Measurements from ENCODE around the gene HECW1. TPM values are rescaled to one million over a fixed set of nuclear protein-coding genes. Genes with fewer than 3 reads are reported as not detected.

Gene HECW1
- total and polyA plus RNA-seq, 10 of the 15 experiments (the other 5 are each of a cell fraction or from before 2014, with no cell fraction given) = under 0.01 to 0.31 (median 0.04) TPM; not detected in 3

DNA sequence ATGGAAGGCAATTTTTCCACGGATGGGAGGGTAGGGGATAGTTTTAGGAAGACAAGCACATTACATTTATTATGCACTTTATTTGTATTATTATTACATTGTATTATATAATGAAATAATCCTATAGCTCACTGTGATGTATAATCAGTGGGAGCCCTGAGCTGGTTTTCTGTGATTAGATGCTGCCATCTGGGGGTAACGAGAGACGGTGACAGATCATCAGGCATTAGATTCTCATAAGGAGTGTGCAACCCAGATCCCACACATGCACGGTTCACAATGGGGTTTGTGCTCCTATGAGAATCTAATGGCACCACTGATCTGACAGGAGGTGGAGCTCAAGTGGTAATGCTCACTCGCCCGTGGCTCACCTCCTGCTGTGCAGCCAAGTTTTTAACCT is 366.6 kb downstream of the HECW1 start:
- TF ChIP-seq RAD21 (IDR thresholded peaks at IDR 0.05; ENCODE audit: insufficient read depth, low read depth, low read length) (peak; percentile 39), NBN (IDR thresholded peaks at IDR 0.05) (no peak)
- TF ChIP-seq, protein P1, sequence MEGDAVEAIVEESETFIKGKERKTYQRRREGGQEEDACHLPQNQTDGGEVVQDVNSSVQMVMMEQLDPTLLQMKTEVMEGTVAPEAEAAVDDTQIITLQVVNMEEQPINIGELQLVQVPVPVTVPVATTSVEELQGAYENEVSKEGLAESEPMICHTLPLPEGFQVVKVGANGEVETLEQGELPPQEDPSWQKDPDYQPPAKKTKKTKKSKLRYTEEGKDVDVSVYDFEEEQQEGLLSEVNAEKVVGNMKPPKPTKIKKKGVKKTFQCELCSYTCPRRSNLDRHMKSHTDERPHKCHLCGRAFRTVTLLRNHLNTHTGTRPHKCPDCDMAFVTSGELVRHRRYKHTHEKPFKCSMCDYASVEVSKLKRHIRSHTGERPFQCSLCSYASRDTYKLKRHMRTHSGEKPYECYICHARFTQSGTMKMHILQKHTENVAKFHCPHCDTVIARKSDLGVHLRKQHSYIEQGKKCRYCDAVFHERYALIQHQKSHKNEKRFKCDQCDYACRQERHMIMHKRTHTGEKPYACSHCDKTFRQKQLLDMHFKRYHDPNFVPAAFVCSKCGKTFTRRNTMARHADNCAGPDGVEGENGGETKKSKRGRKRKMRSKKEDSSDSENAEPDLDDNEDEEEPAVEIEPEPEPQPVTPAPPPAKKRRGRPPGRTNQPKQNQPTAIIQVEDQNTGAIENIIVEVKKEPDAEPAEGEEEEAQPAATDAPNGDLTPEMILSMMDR (IDR thresholded peaks at IDR 0.05 in 2 of 3, conservative IDR thresholded peaks at IDR 0.05 in 1 of 3; ENCODE audit: control insufficient read depth in 2 of 3, extremely low read depth in 1 of 3, insufficient read depth in 1 of 3, low read depth in 3 of 3, low read length in 3 of 3) = peak in 2 of 3 experiments; percentile 8 to 17; a peak in 1 of 6 replicates
- Histone ChIP-seq H3K79me2 (ENCODE audit: control insufficient read depth, insufficient read depth, low read length) (no peaks in the 10 kb centered on the region), H3K4me3 (no peak overlapping the region), H2AFZ (ENCODE audit: control insufficient read depth, low read depth, low read length) (no peak overlapping the region), H3K4me2 (ENCODE audit: control insufficient read depth, insufficient read depth) (no peak overlapping the region), H3K36me3 (ENCODE audit: control insufficient read depth in 2 of 2, insufficient read depth in 2 of 2, low read length in 1 of 2) (no peaks in the 10 kb centered on the region), H3K9ac (ENCODE audit: control insufficient read depth, insufficient read depth, low read length) (no peak overlapping the region), H4K20me1 (ENCODE audit: control insufficient read depth, insufficient read depth) (no peaks in the 10 kb centered on the region), H3K27ac (ENCODE audit: control insufficient read depth, insufficient read depth) (no peak overlapping the region), H3K9me3 (replicated peaks; ENCODE audit: control insufficient read depth, insufficient read depth, low read length) (no peaks in the 10 kb centered on the region), H3K27me3 (replicated peaks in 1 of 2; ENCODE audit: control insufficient read depth in 2 of 2, insufficient read depth in 2 of 2, low read length in 1 of 2) (no peaks in the 10 kb centered on the region), H3K4me1 (ENCODE audit: control insufficient read depth, insufficient read depth, low read length) (no peaks in the 10 kb centered on the region)
- DNase-seq (ENCODE audit: low read depth, low spot score) (no peak), ATAC-seq (peak; percentile 52), FAIRE-seq (no peak)
- ChIA-PET POLR2A (no interaction called here), SMC1A (ENCODE audit: uncharacterized antibody, unreplicated experiment) (interaction anchor here (0.5 to 1.3 kb wide), 3 partner anchors 82 to 841 kb away, joined by 3 read pairs; partner anchors contain the start of gene STK17A), CTCF (interaction anchor here (0.8 to 2.7 kb wide), 9 partner anchors 9 to 547 kb away, joined by 3 to 6 read pairs (median 3); partner anchors contain the start of genes MRPL32 and PSMA2), RAD21 (ENCODE audit: unreplicated experiment) (interaction anchor here (0.8 to 2.0 kb wide), 9 partner anchors 9 to 1499 kb away, joined by 3 to 4 read pairs (median 3); no protein-coding TSS in a partner anchor)
- intact Hi-C loops (cut with micrococcal nuclease; ENCODE audit: unreplicated experiment) = no loop called here
- no TSS peak for BruUV-seq (replicated peaks)
- in situ Hi-C loops (cut with MboI) = no loop called here
- WGBS (ENCODE audit: insufficient coverage, insufficient replicate concordance, low lambda C conversion rate, missing lambda C conversion rate) = 12% methylated on average over 6 of the region's 6 CpGs

DNA sequence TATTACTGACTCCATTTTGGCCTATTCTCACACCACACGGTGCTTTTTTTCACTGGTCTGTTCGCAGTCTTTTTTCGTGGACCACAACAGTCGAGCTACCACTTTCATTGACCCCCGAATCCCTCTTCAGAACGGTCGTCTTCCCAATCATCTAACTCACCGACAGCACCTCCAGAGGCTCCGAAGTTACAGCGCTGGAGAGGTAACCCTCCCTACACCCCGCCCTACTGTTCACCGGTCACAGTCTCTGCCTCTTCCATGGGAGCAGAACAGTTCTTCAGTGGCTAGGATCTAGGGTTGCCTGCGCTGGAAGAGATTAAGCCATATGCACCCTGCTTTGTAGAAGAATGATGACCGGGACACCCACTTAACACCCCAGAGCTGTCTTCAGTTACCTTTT is 367.1 kb downstream of the HECW1 start:
- Histone ChIP-seq H3K4me3 (no peak overlapping the region), H2AFZ (ENCODE audit: control insufficient read depth, low read depth, low read length) (no peak overlapping the region), H3K27ac (ENCODE audit: control insufficient read depth, insufficient read depth) (no peak overlapping the region), H4K20me1 (ENCODE audit: control insufficient read depth, insufficient read depth) (no peaks in the 10 kb centered on the region), H3K9ac (ENCODE audit: control insufficient read depth, insufficient read depth, low read length) (no peak overlapping the region), H3K36me3 (ENCODE audit: control insufficient read depth in 2 of 2, insufficient read depth in 2 of 2, low read length in 1 of 2) (no peaks in the 10 kb centered on the region), H3K4me2 (ENCODE audit: control insufficient read depth, insufficient read depth) (no peak overlapping the region), H3K9me3 (replicated peaks; ENCODE audit: control insufficient read depth, insufficient read depth, low read length) (no peaks in the 10 kb centered on the region), H3K79me2 (ENCODE audit: control insufficient read depth, insufficient read depth, low read length) (no peaks in the 10 kb centered on the region), H3K27me3 (replicated peaks in 1 of 2; ENCODE audit: control insufficient read depth in 2 of 2, insufficient read depth in 2 of 2, low read length in 1 of 2) (no peaks in the 10 kb centered on the region), H3K4me1 (ENCODE audit: control insufficient read depth, insufficient read depth, low read length) (no peaks in the 10 kb centered on the region)
- in situ Hi-C loops (cut with MboI) (no loop called here), intact Hi-C loops (cut with micrococcal nuclease; ENCODE audit: unreplicated experiment) (no loop called here)
- SMC1A ChIA-PET (ENCODE audit: uncharacterized antibody, unreplicated experiment) = interaction anchor here (0.6 to 1.3 kb wide), 4 partner anchors 38 to 103 kb away, joined by 3 read pairs; partner anchors contain the start of gene STK17A
- 85% methylated on average over 14 of the region's 14 CpGs for WGBS (ENCODE audit: insufficient coverage, insufficient replicate concordance, low lambda C conversion rate, missing lambda C conversion rate)
- CTCF ChIA-PET = interaction anchor here (1.0 to 2.7 kb wide), 8 partner anchors 9 to 547 kb away, joined by 3 to 7 read pairs (median 4); partner anchors contain the start of genes MRPL32 and PSMA2
- RAD21 ChIA-PET (ENCODE audit: unreplicated experiment) = interaction anchor here (0.8 to 1.1 kb wide), 8 partner anchors 10 to 1499 kb away, joined by 3 to 4 read pairs (median 3); no protein-coding TSS in a partner anchor
- POLR2A ChIA-PET = no interaction called here
- no peak for DNase-seq (ENCODE audit: low read depth, low spot score)
- FAIRE-seq = no peak
- ATAC-seq = no peak
- no TSS peak for BruUV-seq (replicated peaks)
- TF ChIP-seq PML (IDR thresholded peaks at IDR 0.05; ENCODE audit: low read length) = no peak
- TF ChIP-seq, protein P2, sequence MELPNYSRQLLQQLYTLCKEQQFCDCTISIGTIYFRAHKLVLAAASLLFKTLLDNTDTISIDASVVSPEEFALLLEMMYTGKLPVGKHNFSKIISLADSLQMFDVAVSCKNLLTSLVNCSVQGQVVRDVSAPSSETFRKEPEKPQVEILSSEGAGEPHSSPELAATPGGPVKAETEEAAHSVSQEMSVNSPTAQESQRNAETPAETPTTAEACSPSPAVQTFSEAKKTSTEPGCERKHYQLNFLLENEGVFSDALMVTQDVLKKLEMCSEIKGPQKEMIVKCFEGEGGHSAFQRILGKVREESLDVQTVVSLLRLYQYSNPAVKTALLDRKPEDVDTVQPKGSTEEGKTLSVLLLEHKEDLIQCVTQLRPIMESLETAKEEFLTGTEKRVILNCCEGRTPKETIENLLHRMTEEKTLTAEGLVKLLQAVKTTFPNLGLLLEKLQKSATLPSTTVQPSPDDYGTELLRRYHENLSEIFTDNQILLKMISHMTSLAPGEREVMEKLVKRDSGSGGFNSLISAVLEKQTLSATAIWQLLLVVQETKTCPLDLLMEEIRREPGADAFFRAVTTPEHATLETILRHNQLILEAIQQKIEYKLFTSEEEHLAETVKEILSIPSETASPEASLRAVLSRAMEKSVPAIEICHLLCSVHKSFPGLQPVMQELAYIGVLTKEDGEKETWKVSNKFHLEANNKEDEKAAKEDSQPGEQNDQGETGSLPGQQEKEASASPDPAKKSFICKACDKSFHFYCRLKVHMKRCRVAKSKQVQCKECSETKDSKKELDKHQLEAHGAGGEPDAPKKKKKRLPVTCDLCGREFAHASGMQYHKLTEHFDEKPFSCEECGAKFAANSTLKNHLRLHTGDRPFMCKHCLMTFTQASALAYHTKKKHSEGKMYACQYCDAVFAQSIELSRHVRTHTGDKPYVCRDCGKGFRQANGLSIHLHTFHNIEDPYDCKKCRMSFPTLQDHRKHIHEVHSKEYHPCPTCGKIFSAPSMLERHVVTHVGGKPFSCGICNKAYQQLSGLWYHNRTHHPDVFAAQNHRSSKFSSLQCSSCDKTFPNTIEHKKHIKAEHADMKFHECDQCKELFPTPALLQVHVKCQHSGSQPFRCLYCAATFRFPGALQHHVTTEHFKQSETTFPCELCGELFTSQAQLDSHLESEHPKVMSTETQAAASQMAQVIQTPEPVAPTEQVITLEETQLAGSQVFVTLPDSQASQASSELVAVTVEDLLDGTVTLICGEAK (IDR thresholded peaks at IDR 0.05; ENCODE audit: borderline replicate concordance) = no peak
- TF ChIP-seq, protein P3, sequence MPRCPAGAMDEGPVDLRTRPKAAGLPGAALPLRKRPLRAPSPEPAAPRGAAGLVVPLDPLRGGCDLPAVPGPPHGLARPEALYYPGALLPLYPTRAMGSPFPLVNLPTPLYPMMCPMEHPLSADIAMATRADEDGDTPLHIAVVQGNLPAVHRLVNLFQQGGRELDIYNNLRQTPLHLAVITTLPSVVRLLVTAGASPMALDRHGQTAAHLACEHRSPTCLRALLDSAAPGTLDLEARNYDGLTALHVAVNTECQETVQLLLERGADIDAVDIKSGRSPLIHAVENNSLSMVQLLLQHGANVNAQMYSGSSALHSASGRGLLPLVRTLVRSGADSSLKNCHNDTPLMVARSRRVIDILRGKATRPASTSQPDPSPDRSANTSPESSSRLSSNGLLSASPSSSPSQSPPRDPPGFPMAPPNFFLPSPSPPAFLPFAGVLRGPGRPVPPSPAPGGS (IDR thresholded peaks at IDR 0.05; ENCODE audit: borderline replicate concordance, insufficient read depth, low read depth, low read length, poor library complexity, severe bottlenecking) = no peak
- TF ChIP-seq, protein P4, sequence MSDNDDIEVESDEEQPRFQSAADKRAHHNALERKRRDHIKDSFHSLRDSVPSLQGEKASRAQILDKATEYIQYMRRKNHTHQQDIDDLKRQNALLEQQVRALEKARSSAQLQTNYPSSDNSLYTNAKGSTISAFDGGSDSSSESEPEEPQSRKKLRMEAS (IDR thresholded peaks at IDR 0.05; ENCODE audit: low read depth, low read length) = no peak
- TF ChIP-seq SREBF1 (IDR thresholded peaks at IDR 0.05; ENCODE audit: low read length) = no peak

All from GM12878 (cell line).